WERI-Rb-1 (cell line): Measurements from ENCODE around the gene IGF2BP3.

Source experiments
- DNase-seq: peaks from one replicate; pipeline ENCODE4 v3.0.0-alpha.2; 2020
- H3K27ac ChIP-seq: fragments of 250-450 bp; sonication (Bioruptor Pico); 2 replicates; pipeline ENCODE4 v1.5.1; 2020; ENCODE audit warnings: mild to moderate bottlenecking, moderate library complexity
- H3K27me3 ChIP-seq: fragments of 250-450 bp; sonication (Bioruptor Pico); 2 replicates; pipeline ENCODE4 v1.5.1; 2021; ENCODE audit warnings: mild to moderate bottlenecking, low read depth, moderate library complexity; ENCODE audit not compliant: insufficient read depth, severe bottlenecking
- H3K36me3 ChIP-seq: fragments of 250-450 bp; sonication (Bioruptor Pico); 2 replicates; pipeline ENCODE4 v1.5.1; 2020; ENCODE audit warnings: mild to moderate bottlenecking, moderate library complexity
- H3K4me3 ChIP-seq: 2 replicates; pipeline ENCODE4 v1.5.1; 2011; ENCODE audit warnings: low read depth, mild to moderate bottlenecking, control low read depth, low read length
- H3K9me3 ChIP-seq: fragments of 250-450 bp; sonication (Bioruptor Pico); 2 replicates; pipeline ENCODE4 v1.5.1; 2021; ENCODE audit warnings: mild to moderate bottlenecking, moderate library complexity; ENCODE audit not compliant: severe bottlenecking
- TF ChIP-seq, protein P1 (sequence below): IDR thresholded peaks from 2 replicates; pipeline ENCODE4 v1.5.1; 2011; ENCODE audit warnings: low read depth, mild to moderate bottlenecking, control low read depth, inconsistent platforms, low read length

The IGF2BP3 gene

DNA sequence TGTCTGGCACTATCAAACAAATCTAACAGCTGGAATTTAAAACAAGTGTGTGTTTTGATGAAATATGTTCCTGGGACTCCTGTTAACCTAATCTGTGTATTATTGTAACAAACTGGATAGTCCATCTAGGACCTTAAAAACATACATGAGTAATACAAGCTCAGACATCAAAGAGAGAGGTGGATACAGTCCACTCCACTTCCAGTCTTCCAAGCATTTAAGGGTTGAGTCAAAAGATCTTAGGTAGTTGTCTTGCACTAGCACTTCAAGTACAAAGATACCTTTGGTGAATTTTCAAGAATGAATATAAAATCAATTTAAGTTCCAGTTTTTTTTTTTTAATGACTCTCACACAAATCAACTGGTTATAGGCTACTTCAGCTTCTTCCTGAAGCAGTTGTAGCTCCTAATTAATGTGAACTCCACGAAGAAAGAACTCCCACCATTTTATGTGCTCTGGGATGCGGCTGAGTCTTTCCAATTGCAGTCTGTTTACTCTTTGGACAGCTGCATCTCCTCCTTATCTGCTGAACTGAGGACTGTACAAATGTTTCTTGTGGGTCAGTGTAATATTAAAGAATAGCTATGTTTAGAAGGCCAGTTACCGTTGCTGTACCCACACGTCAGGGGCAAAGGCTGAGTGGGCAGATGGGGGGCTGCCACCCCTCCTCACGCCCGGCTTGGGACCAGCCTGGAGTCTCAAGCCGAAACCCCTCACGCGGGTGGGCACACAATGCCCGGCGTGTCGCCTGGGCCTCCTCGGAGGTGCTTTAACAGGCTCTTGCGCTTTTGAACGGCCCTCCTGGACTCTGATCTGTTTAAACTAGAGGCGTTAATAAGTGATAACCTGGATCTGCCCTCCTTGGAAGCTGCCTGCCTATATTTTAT lies 2.9 kb upstream of the IGF2BP3 start:
- TF ChIP-seq, protein P1, sequence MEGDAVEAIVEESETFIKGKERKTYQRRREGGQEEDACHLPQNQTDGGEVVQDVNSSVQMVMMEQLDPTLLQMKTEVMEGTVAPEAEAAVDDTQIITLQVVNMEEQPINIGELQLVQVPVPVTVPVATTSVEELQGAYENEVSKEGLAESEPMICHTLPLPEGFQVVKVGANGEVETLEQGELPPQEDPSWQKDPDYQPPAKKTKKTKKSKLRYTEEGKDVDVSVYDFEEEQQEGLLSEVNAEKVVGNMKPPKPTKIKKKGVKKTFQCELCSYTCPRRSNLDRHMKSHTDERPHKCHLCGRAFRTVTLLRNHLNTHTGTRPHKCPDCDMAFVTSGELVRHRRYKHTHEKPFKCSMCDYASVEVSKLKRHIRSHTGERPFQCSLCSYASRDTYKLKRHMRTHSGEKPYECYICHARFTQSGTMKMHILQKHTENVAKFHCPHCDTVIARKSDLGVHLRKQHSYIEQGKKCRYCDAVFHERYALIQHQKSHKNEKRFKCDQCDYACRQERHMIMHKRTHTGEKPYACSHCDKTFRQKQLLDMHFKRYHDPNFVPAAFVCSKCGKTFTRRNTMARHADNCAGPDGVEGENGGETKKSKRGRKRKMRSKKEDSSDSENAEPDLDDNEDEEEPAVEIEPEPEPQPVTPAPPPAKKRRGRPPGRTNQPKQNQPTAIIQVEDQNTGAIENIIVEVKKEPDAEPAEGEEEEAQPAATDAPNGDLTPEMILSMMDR: no peak
- Histone ChIP-seq H3K9me3 (no peaks in the 10 kb centered on the region), H3K27ac (peak overlapping the region; percentile 99), H3K4me3 (peak overlapping the region; percentile 93), H3K27me3 (no peaks in the 10 kb centered on the region), H3K36me3 (no peaks in the 10 kb centered on the region; the same call in 1 of the 2 replicates)
- DNase-seq: peak; percentile 25

DNA sequence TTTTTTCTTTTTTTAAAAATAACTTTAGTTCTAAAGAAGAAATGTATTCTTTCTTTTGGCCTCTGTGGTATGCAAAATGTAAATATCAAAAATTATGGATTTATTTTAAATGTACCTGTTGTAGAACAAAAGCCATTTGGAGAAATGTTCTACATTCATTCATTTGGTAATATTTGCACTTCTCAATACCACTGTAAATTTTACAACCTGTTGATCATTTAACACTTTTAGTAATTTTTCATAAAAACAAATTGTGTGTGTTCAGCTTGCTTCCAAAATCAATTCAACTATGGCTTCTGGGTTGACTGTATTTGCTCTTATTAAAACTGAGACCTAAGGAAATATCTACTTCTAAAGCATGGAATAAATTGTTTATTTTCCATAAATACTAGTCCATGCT lies 2.3 kb upstream of the IGF2BP3 start:
- no peak for DNase-seq
- Histone ChIP-seq H3K9me3 (no peaks in the 10 kb centered on the region), H3K27ac (peak overlapping the region; percentile 99), H3K27me3 (no peaks in the 10 kb centered on the region), H3K36me3 (no peaks in the 10 kb centered on the region; the same call in 1 of the 2 replicates), H3K4me3 (peak overlapping the region; percentile 93)
- TF ChIP-seq, protein P1: no peak

DNA sequence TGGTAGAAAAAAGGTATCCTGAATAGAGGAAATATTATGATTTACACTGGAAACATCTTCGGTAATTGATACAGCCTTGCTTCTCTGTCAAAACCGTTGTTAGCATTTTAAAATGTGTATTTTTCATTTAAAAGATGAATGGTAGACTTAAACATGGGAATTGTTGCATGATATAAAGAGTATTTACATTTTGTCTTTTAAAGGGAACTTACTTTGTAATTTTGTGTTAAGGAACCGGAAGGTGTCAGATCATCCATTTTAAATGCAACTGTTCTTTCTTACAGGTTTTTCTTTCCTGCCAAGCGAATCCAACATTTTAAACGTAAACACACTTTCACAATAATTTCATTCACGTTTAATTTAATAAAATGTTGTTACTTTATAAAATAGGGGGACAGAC lies 1.8 kb upstream of the IGF2BP3 start:
- DNase-seq: no peak
- peak overlapping the region; percentile 99 for H3K27ac ChIP-seq
- no peaks in the 10 kb centered on the region for H3K27me3 ChIP-seq
- no peaks in the 10 kb centered on the region; the same call in 1 of the 2 replicates for H3K36me3 ChIP-seq
- H3K4me3 ChIP-seq: peak overlapping the region; percentile 93
- H3K9me3 ChIP-seq: no peaks in the 10 kb centered on the region
- TF ChIP-seq, protein P1: no peak

DNA sequence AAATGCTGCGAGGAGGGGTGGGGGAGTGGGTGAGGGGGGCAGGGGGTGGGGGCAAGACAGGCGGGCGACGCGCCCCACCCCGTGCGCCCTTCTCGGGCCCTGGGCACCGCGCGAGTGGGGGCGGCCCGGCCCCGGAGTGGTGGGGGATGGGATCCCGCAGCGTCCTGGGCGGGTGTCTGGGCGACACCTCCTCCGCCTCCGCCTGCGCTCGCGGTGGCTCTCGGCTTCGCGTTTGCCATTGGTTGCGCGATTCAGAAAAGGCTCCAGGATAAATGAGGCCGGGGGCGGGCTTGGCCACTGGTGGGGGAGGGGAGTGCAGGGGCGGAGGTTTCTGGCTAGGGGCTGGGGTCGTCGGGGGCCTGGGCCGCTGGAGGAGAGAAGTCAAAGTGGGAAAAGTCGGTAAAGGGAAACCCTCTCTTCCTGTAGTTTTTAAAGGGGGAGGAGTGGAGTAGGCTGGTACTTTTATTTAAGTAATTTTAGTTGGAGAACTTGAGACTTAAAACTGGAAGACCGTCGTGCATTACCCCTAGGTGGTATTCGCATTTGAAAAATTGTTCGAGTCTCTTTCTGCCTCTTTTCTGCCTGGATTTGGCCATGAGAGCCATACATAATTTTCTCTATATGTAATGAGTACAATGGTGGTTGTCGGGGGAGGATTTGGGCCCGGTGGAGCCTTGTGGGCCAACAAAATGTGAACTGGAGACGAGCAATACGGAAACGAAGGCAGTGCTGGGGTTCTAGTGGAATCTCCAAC lies 992 bp upstream of the IGF2BP3 start:
- Histone ChIP-seq H3K9me3 (no peaks in the 10 kb centered on the region), H3K27ac (peak overlapping the region; percentile 99), H3K4me3 (peak overlapping the region; percentile 93), H3K36me3 (no peaks in the 10 kb centered on the region; the same call in none of the 2 replicates), H3K27me3 (no peaks in the 10 kb centered on the region)
- DNase-seq: peak; percentile 94
- TF ChIP-seq, protein P1: no peak

DNA sequence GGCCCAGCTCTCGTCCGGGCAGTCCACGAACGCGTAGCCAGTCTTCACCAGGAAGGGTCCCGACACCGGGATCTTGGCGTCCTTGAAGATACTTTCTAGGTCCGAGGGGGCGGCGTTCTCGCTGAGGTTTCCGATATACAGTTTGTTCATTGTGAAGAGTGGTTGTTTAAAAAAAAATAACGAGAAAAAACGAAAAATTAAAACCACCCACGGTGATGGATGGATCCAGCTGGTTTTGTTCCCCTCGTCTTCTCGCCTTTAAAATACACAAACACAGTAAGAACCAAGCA lies 385 bp downstream of the IGF2BP3 start:
- peak overlapping the region; percentile 99 for H3K27ac ChIP-seq
- H3K9me3 ChIP-seq: no peaks in the 10 kb centered on the region
- peaks cover 9% of the 10 kb centered on the region for H3K36me3 ChIP-seq
- TF ChIP-seq, protein P1: no peak
- DNase-seq: peak; percentile 23
- H3K4me3 ChIP-seq: peak overlapping the region; percentile 93
- H3K27me3 ChIP-seq: no peaks in the 10 kb centered on the region
